Astrocyte of the hippocampus (primary cell): ENCODE results near the gene TJP2.

ENCODE experiments used
- DNase-seq: peaks from one replicate; pipeline ENCODE4 v3.0.0; 2011; ENCODE audit warnings: low read depth, low spot score

TJP2 gene

DNA sequence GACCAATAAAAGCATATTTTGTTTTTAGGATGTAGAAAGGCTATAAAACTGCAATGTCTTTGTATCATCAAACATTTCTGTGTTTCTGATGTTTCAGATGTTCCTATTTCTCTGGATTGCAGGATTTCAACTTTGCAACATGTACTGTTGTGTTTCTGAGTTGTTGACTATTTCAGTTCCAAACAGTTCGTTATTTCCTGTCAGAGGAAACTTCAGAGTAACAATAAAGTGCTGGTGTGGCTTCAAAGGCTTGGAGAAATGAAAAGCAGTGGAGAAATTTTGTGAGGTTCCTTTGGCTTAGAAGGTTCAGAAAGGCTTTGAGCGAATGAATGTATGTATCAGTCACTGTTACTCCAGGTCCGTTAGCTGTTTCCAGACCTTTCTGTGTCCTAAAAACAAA, 17.2 kb downstream of the TJP2 start:
- DNase-seq: no peak

DNA sequence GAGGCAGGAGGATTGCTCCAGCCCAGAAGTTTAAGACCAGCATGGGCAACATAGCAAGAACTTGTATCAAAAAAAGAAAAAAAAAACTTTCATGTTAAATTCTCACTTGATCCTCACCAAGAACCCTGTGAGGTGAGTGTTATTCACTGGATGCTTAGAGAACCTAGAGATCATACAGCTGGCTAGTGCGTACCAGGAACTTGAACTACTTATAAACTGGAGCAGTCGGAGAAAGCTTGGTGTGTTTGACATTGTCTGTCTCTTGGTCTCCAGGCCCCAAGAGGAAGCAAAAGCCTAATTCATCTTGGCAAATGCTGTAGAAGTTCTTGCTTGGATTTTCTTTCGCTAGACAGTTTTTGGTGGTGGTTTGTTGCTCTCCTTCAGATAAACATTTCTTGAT, 18.1 kb downstream of the TJP2 start:
- DNase-seq: no peak

DNA sequence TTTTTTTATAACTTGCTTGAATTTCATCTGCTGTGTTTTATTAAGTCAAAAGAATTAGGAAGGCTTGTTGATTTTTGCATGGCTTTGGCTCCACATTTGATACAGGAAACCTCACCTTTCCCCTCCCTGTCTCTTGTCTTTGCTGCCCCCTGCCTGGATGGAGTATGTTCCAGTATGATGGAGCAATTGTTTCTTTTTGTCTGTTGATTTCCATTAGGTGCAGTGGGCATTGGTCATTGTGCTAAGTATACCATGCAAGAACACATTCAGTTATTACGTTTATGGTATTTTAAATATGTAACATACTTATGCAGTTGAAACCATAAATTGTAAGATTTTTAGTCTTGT, 19.6 kb downstream of the TJP2 start:
- no peak for DNase-seq

DNA sequence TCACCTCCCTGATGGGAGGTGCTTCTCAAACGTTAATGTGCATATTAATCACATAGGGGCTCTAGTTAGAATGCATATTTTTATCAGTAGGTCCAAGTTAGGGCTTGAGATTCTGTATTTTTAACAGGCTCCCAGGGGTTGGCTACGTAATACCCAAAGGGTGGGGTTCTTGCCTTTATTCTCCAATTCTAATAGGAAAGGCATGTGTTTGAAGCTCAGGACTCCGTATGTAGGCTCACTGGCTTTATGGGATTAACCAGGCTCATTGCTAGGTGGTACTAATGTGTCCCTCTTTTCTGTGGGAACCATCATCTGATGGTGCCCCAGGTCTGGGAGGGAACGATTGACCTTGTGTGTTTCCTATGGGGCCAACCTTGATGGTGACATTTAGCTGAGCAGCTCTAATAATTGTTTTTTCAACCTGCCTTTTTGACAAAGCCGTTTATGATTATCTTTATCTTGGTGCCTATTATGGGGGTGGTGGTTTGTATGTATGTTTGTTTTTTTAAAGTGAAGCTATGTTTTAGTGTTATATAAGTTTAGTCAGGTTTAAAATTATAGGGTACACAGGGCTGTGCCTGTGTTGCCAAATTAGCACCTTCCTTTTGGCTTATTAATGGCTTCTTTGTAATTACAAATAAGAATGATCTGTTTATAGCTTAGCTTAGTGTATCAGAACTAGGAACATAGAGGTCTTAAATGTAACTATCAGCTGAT, 20.8 kb downstream of the TJP2 start:
- DNase-seq: no peak

DNA sequence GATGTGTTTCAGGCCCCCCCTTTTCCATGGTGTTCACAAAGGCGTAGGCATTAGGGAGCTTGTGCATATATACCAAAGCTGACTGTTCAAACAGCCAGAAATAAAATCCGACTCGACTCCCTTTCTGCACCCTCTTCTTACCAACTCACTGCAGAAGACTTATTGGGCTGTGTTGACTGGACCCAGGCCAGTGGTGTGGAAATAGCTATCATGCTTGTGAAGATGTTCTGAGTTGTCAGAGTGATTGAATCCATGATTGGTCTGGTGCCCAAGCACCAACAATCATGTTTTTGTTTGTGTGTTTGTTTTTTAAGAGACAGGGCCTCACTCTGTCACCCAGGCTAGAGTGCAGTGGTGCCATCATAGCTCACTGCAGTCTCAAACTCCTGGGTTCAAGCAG, 21.6 kb downstream of the TJP2 start:
- no peak for DNase-seq

DNA sequence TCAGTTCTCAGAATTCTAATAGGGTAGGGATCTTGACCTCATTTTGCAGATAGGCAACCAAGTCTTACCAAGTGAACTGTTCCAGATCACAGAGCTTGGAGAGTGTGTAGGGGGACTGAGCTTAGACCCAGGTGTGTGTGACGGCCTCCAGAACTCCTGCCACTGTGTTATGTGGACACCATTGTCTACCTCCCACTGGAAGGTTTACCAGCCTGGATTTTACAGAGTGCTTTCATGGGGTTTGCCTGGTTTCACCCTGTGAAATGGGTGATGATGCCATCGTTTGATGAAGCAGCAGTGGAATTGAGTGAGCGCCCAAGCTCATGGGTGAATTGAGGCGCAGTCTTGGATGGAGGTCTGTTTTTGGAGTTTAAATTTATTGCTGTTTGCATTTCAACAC, 23.6 kb downstream of the TJP2 start:
- no peak for DNase-seq

DNA sequence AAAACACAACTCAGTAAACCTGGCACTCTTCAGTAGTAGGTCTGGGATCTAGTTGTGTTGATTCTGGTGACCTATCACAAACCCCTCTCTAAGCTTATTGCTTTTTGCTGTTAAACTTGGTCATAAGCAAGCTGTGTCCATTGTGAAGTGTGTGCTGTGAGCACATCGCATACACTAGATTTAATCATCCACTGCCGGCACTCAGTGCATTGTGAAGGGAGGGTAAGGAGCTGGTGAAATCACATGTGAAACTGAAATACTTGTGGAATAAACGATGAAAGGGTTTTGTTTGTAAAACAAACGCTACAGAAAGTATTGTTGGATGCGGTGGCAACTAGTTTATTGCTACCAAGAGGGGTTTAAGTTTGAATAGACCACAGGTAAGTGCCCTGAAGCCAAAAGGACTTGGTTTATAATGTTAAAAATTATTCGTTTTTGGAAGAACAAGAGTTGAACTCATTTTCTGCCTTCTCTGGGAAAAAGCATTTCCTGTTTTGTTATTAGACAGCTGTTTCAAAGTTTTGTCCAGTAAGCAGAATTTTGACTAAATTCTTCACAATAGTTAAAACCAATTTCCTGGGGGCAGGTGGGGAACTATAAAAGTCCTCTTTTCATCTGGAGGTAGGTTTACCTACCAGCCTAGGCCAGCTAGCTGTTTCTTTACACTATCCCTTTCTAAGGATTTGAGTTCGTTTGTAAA, 24.6 kb downstream of the TJP2 start:
- peak; percentile 14 for DNase-seq

DNA sequence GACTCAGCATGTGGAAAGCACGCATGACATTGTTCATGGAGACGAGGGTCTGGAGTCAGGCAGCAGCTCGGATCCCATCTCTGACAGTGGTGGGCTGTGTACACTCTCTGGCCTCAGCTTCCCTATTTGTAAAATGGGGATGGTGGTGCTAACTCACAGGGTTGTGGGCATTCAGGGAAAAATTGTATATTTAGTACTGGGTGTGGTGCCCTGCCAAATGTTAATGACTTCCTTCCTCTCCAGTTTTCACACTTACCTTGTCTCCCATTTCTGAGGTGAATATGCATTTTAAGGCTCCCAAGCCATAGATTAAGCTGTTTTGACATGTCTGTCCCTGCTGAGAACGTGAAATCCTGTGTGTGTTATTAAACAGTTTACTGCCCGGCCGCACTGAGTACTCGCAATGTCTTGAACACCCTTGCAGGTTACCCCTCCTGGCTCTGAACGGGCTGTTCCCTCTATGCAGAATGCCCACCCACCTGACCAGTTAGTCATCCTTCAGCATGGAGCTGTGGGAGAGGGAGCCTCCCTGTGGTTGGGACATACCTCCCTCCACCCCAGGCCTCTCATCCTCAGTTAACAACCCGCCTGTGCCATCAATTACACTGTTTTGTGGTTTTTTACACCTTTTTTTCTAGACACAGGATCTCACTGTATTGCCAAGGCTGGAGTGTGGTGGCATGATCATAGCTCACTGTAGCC, 25.8 kb downstream of the TJP2 start:
- DNase-seq: peak; percentile 42

DNA sequence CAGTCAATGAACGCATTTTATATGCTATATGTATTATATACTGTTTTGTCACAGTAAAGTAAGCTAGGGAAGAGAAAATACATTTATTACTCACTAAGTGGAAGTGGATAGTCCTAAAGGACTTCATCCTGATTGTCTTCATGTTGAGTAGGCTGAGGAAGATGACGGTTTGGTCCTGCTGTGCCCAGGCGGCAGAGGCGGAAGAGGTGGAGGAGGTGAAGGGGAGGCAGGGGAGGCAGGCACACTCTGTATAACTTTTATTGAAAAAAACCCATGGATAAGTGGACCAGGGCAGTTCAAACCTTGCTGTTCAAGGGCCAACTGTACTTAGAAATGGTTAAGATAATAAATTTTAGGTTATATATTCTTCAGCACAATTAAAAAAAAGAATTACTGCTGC, 28.5 kb downstream of the TJP2 start:
- no peak for DNase-seq

DNA sequence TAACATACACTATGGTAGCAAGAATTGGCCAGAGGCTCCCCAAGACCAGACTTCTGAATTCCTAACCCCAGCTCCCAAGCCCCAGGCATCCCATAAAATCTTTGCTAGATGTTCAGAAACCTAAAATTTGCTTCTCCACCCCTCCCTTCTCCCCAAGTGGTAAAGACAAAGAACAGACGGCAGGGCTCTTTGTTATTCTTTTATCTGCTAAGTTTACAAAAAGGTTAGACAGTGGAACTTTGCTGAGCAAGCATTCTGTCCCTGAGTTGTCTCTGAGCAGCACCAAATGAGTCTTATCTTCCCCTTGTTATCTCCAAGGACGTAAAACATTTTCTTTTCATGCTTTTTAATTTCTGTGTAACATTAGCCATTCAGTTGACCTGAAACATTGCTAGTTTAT, 30.2 kb downstream of the TJP2 start:
- DNase-seq: no peak

DNA sequence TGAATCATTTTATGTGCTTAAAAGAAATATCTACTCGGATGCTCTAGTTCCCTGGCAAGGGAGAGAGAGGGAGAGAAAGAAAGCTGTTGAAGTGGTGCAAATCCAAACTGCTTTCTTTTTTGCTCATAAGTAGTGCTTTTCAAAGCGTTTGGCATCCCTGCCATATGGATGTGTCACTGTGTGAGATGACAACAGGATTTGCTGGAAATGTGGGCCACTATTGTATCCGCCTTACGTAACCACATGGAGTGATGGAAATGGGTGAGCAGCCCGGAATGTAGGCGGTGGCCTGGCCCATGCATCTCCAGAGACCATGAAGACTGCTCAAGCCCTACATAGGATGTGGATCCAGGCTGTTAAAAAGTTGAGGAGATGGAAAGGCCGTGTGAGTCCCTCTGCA, 30.8 kb downstream of the TJP2 start:
- peak; percentile 44 for DNase-seq

DNA sequence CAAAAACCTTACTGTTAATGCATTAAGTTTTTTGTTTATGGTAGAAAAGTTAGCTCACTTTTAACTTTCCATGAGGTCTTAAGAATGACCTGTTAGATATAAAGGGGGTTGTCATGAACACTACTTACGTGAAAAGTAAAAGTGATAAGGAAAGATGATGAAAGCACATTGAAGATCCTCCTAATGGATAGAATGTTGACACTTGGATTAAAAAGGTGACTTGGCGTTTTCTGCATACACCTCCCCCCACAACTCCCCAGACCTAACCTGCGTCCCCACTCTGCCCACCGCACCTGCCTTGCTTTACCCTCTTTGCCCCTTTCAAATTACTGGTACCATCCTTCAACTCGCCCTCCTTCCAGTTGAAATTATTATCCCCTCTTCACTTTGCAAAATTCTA, 32.0 kb downstream of the TJP2 start:
- DNase-seq: no peak

DNA sequence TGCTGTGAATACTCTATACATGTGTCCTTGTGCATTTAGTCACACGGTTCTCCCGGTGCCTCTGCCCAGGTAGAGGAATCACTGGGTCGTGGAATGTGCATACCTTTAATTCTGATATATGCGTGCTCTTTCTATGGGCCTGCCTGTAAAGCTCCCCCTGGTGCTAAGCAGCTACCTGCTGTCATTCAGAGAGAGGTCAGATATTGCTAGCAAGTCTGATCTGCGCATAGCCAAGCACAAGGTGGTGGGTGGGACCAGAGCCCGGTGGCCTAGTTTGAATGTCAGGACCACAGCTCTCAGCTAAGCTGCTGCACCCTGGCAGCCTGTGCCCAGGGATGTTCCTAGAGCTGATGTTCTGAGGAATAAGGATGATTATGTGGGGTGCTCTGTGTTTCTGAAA, 33.4 kb downstream of the TJP2 start:
- no peak for DNase-seq

DNA sequence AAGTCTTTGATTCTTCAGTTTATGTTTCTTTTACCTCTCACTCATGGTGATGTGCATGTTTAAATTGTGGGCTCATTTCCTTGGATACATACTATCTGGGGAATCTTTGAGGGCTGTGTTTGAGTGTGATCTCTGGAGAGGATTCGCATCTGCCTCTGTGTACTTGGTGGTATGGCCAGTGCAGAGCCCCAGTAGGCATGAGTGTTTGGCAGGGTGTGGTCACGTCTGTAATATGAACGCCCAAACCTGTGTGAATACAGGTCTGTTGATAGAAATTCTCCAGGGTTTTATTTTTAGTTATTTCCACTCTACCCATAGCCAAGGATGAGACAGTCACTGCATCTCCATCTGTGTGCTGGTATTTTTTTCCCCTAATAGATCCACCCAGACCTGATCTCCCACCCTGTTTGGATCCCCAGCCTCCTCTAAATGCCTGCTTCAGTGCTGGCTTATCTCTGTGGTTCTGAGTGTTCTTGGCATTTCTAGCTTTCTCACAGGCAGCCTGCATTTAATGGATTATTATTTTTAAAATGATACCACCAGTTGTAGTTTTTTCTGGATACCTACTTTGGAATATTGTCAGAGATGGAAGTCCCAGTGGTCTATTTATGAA, 37.5 kb downstream of the TJP2 start:
- DNase-seq: no peak

DNA sequence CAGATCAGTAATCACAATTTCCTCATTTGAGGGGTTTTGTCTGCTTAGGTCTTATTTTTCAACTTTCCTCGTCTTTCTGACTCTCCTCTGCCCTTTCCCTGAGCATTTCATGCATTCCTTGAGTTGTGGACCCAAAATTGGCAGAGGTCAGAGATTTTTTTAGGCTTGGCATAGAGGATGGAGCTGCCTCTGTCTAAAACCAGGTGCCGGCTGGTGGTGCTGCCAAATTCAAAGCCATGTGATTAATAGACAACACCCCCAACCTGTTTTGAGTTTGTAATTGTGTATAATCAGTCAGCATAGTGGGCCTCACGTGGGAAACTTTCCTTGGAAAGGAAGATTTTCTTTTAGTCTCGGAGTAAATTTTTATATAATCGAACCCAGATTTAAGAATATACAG, 39.6 kb downstream of the TJP2 start:
- DNase-seq: peak; percentile 17

DNA sequence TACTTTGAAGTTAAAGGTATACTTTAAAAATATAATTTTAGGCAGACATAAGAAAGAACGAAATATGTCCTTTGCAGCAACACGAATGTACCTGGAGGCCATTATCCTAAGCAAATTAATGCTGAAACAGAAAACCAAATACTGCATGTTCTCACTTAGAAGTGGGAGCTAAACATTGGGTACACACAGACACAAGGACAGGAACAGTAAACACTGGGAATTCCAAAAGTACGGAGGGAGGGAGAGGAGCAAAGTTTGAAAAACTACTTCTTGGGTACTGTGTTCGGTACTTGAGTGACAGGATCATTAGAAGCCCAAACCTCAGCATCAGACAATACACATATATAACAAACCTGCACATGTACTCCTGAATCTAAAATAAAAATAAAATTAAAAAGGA, 40.9 kb downstream of the TJP2 start:
- no peak for DNase-seq

DNA sequence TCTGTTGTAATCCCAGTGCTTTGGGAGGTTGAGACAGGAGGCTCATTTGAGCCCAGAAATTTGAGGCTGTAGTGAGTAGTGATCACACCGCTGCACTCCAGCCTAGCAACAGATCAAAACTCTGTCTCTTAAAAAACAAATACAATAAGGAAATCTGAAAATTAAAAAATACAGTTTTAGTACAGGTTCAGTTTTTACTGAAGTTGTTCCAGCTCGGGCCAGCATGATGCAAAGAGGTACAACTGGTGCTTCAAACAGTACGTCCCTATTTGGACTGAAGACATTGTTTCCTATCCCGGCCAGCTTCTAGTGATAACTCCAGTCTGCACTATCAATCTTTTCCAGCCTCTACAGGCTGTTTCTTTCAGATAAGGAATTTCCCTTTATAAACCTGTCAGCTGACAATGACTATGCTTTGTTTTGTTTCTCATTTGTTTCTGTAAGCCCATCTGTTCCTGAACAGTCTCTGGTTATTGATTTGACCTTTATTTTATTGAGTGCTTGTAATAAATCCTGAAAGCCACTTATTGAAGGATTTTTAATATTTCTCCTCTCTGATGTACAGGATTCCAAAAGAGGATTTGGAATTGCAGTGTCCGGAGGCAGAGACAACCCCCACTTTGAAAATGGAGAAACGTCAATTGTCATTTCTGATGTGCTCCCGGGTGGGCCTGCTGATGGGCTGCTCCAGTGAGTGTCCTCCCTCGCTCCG, 41.9 kb downstream of the TJP2 start:
- no peak for DNase-seq

DNA sequence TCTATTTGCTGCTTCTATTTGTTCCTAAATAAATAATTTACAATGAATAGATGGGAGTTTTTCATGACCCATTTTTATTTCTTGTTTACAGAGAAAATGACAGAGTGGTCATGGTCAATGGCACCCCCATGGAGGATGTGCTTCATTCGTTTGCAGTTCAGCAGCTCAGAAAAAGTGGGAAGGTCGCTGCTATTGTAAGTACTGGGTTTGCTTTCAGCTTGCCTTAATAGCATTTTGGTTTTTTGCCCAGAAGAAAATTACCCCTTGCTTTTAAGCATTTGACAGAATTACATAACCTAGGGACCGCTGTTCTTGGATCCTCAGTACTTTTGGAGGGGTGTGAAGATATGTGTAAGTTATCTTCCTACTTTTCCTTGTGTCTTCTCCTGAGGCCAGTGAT, 44.1 kb downstream of the TJP2 start:
- no peak for DNase-seq

DNA sequence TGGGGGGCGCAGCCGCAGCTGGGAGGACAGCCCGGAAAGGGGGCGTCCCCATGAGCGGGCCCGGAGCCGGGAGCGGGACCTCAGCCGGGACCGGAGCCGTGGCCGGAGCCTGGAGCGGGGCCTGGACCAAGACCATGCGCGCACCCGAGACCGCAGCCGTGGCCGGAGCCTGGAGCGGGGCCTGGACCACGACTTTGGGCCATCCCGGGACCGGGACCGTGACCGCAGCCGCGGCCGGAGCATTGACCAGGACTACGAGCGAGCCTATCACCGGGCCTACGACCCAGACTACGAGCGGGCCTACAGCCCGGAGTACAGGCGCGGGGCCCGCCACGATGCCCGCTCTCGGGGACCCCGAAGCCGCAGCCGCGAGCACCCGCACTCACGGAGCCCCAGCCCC, 47.0 kb downstream of the TJP2 start:
- DNase-seq: no peak

DNA sequence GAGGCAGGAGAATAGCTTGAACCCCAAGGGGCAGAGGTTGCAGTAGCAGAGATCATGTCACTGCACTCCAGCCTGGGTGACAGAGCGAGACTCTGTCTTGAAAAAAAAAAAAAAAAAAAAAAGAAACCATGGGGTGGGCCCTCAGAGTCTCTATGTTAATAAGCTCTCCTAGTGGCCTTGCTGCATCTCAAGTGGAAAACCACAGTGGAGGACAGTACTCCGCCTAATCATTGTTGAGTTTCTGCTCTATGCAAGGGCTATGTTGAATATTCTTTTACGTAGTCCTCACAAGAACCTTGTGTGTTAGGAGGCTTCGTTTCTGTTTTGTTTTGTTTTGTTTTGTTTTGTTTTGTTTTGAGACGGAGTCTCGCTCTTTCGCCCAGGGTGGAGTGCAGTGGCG, 48.9 kb downstream of the TJP2 start:
- DNase-seq: no peak

DNA sequence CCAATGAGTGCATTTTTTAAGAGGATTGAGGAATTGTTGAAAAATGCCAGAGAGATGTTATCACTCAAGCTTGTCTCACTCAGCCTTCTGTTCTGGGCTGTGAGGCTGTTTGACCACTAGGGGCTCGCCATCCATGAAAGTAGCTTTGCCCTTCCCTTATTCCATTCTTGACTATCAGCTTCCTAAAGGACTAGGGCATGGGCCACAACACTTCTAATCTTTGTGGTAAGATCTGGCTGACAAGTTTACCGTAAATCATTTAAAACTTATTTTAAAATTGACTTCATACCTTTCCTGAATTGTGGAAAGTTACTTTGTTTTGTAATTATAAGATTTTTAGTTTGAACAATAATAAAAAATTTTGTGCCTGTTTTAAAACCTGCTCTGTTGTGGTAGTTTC, 49.5 kb downstream of the TJP2 start:
- peak; percentile 85 for DNase-seq

DNA sequence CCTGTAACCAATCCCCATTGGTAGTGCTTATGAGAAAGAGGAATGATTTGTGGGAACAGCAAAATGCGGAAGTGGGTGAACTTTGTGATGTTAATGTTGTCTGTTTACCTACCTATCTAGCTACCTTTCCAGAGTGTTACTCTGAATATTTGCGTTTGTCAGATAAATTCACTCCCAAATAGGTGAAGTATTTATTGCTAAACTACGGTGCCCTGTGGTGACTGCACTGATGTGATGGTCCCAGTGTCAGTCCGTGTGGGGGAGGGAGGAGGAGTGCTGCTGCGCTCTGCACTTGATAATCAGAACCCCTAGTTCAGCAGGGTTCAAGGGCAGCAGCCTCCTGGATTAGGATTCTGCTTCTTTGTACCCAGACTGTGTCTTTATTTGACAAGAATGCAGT, 55.3 kb downstream of the TJP2 start:
- DNase-seq: no peak
